ENCODE results near the gene KIF1B. TPM values are rescaled to one million over a fixed set of nuclear protein-coding genes. Genes with fewer than 3 reads are reported as not detected.

Gene KIF1B
- total and polyA plus RNA-seq, 2 experiments from 2014 or later: 22.2 to 56.2 TPM

GRCh38 chr1:10380594-10381275 is 170.4 kb downstream of the KIF1B start:
- TF ChIP-seq CTCF (IDR thresholded peaks at IDR 0.05; ENCODE audit: low read depth, low read length): no peak
- peaks cover 15% of the 10 kb centered on the region for H3K36me3 ChIP-seq
- no peaks in the 10 kb centered on the region for H3K27me3 ChIP-seq
- peak in 1 of 2 donors; percentile 76 for DNase-seq (ENCODE audit: low read depth in 1 of 2, low spot score in 1 of 2)
- H3K4me3 ChIP-seq: no peak overlapping the region
- H3K9me3 ChIP-seq (ENCODE audit: low read depth): no peaks in the 10 kb centered on the region
- H3K27ac ChIP-seq: no peak overlapping the region
- H3K4me1 ChIP-seq (ENCODE audit: low read depth): no peaks in the 10 kb centered on the region

- TF ChIP-seq CTCF (IDR thresholded peaks at IDR 0.05; ENCODE audit: low read depth, low read length): no peak
- Histone ChIP-seq H3K4me1 (ENCODE audit: low read depth) (no peaks in the 10 kb centered on the region), H3K27ac (no peak overlapping the region), H3K9me3 (ENCODE audit: low read depth) (no peaks in the 10 kb centered on the region), H3K36me3 (peaks cover 4% of the 10 kb centered on the region), H3K27me3 (no peaks in the 10 kb centered on the region), H3K4me3 (no peak overlapping the region)
- no peak for DNase-seq (ENCODE audit: low read depth in 1 of 2, low spot score in 1 of 2)
Observed at GRCh38 chr1:10383630-10384029, 173.3 kb downstream of the KIF1B start.

GRCh38 chr1:10384219-10384618 is 173.8 kb downstream of the KIF1B start:
- TF ChIP-seq CTCF (IDR thresholded peaks at IDR 0.05; ENCODE audit: low read depth, low read length): no peak
- no peaks in the 10 kb centered on the region for H3K4me1 ChIP-seq (ENCODE audit: low read depth)
- H3K27ac ChIP-seq: no peak overlapping the region
- no peaks in the 10 kb centered on the region for H3K27me3 ChIP-seq
- peaks cover 4% of the 10 kb centered on the region for H3K36me3 ChIP-seq
- H3K9me3 ChIP-seq (ENCODE audit: low read depth): no peaks in the 10 kb centered on the region
- DNase-seq (ENCODE audit: low read depth in 1 of 2, low spot score in 1 of 2): no peak
- H3K4me3 ChIP-seq: no peak overlapping the region

GRCh38 chr1:10386761-10387676 is 176.6 kb downstream of the KIF1B start:
- Histone ChIP-seq H3K27ac (peak overlapping the region; percentile 25), H3K36me3 (no peaks in the 10 kb centered on the region), H3K27me3 (no peaks in the 10 kb centered on the region), H3K9me3 (ENCODE audit: low read depth) (no peaks in the 10 kb centered on the region), H3K4me3 (no peak overlapping the region), H3K4me1 (ENCODE audit: low read depth) (no peaks in the 10 kb centered on the region)
- TF ChIP-seq CTCF (IDR thresholded peaks at IDR 0.05; ENCODE audit: low read depth, low read length): no peak
- no peak for DNase-seq (ENCODE audit: low read depth in 1 of 2, low spot score in 1 of 2)

- H3K9me3 ChIP-seq (ENCODE audit: low read depth): no peaks in the 10 kb centered on the region
- no peaks in the 10 kb centered on the region for H3K27me3 ChIP-seq
- no peaks in the 10 kb centered on the region for H3K4me1 ChIP-seq (ENCODE audit: low read depth)
- no peak for TF ChIP-seq CTCF (IDR thresholded peaks at IDR 0.05; ENCODE audit: low read depth, low read length)
- peak in 1 of 2 donors; percentile 68 for DNase-seq (ENCODE audit: low read depth in 1 of 2, low spot score in 1 of 2)
- no peaks in the 10 kb centered on the region for H3K36me3 ChIP-seq
- peak overlapping the region; percentile 25 for H3K27ac ChIP-seq
- H3K4me3 ChIP-seq: no peak overlapping the region
Observed at GRCh38 chr1:10387677-10388386, 177.5 kb downstream of the KIF1B start.
